Caco-2 (cell line): Measurements from ENCODE around the gene FIBCD1. TPM values are rescaled to one million over a fixed set of nuclear protein-coding genes. Genes with fewer than 3 reads are reported as not detected.

Experiments used
- BruUV-seq: library from RNA; stranded (reverse); fragments of 400-500 nt; replicated peaks from 2 replicates; lab custom pipeline; 2021; lab: Mats Ljungman, UMichigan
- CTCF ChIA-PET: fragments of 300-600 bp; sonication (Branson Sonifier 250); formaldehyde crosslinking; loops from one replicate; lab custom pipeline; 2022; ENCODE audit warnings: antibody characterized with exemption; lab: Charles Lee
- POLR2A ChIA-PET: fragments of 300-600 bp; sonication (Branson Sonifier 250); formaldehyde crosslinking; loops from one replicate; lab custom pipeline; 2022; ENCODE audit warnings: antibody characterized with exemption; lab: Charles Lee
- DNase-seq, 2 experiments: peaks; one replicate each; pipeline versions ENCODE4 v3.0.0 to v3.0.0-alpha.2; 2020 to 2022
- H3K27me3 ChIP-seq: replicated peaks from 2 replicates; pipeline ENCODE4 v1.6.0; 2011; ENCODE audit warnings: low read length; ENCODE audit not compliant: control insufficient read depth, insufficient read depth
- H3K36me3 ChIP-seq: 2 replicates; pipeline ENCODE4 v1.5.1; 2011; ENCODE audit warnings: low read length; ENCODE audit not compliant: control insufficient read depth, insufficient read depth
- H3K4me1 ChIP-seq: fragments of 250-450 bp; sonication (Bioruptor Pico); 2 replicates; pipeline ENCODE4 v1.5.1; 2020; ENCODE audit warnings: mild to moderate bottlenecking
- H3K4me3 ChIP-seq: 2 replicates; pipeline ENCODE4 v1.5.1; 2011; ENCODE audit warnings: low read depth, mild to moderate bottlenecking, control low read depth, low read length
- H3K9me3 ChIP-seq: fragments of 250-450 bp; sonication (Bioruptor Pico); 2 replicates; pipeline ENCODE4 v1.5.1; 2020; ENCODE audit warnings: mild to moderate bottlenecking, moderate library complexity
- H3K27ac Mint-ChIP-seq: one replicate; pipeline ENCODE4 v1.8.0; 2022; ENCODE audit warnings: mixed read lengths; ENCODE audit not compliant: unreplicated experiment
- H3K27me3 Mint-ChIP-seq: one replicate; pipeline ENCODE4 v1.8.0; 2022; ENCODE audit warnings: mixed read lengths; ENCODE audit not compliant: insufficient read depth, unreplicated experiment
- H3K36me3 Mint-ChIP-seq: one replicate; pipeline ENCODE4 v1.8.0; 2022; ENCODE audit warnings: mild to moderate bottlenecking, mixed read lengths; ENCODE audit not compliant: insufficient read depth, unreplicated experiment
- H3K4me1 Mint-ChIP-seq: one replicate; pipeline ENCODE4 v1.8.0; 2022; ENCODE audit warnings: low read depth, mixed read lengths; ENCODE audit not compliant: unreplicated experiment
- H3K4me3 Mint-ChIP-seq: one replicate; pipeline ENCODE4 v1.8.0; 2022; ENCODE audit warnings: mild to moderate bottlenecking, moderate library complexity, mixed read lengths; ENCODE audit not compliant: unreplicated experiment
- H3K9me3 Mint-ChIP-seq: one replicate; pipeline ENCODE4 v1.8.0; 2022; ENCODE audit warnings: mixed read lengths; ENCODE audit not compliant: unreplicated experiment
- intact Hi-C: fragments of 100-400 bp; cut with micrococcal nuclease; formaldehyde crosslinking; loops from one replicate; pipeline ENCODE4 v1.10.0; 2022; ENCODE audit not compliant: unreplicated experiment
- total RNA-seq: library from RNA; stranded (reverse); gene quantifications from 2 replicates; pipeline ENCODE4 v1.2.3, GENCODE V29; 2022
- TF ChIP-seq, protein P1 (sequence below), 2 experiments: fragments of 200-600 bp in 1 of 2; IDR thresholded peaks; 1 replicate in 1 of 2; 2 replicates in 1 of 2; pipeline versions ENCODE4 v1.5.1 to v1.8.0; 2011 to 2022; ENCODE audit warnings: antibody characterized with exemption in 1 of 2, control low read depth in 1 of 2, inconsistent platforms in 1 of 2, low read depth in 1 of 2, low read length in 1 of 2, mild to moderate bottlenecking in 1 of 2, moderate library complexity in 1 of 2; ENCODE audit not compliant: insufficient read depth in 1 of 2, severe bottlenecking in 1 of 2, unreplicated experiment in 1 of 2

Gene FIBCD1
- total RNA-seq, 1 experiment from 2014 or later = not detected

DNA sequence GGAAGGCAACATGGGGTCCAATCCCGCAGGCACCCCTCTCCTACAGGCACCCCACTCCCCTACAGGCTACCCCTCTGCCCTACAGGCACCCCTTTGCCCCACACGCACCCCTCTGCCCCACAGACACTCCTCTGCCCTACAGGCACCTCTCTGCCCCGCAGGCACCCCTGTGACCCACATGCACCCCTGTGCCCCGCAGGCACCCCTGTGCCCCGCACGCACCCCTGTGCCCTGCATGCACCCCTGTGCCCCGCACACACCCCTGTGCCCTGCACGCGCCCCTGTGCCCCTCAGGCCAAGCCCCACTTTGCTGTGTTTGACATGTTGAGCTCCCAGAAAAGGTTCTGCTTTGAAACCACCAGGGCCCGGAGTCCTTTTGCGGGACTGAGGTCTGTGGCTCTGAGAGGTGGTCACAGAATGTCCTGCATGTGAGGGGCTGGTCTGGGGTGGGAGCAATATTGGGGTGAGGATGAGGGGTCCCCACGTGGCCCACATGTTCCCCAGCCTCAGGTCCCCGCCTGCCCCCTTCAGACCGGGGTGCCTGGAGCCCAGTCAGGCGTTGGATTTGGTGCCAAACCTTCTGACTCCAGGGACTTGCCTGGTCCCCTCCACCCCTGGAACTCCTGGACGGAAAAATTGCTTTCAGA is 41.8 kb downstream of the FIBCD1 start:
- Mint-ChIP-seq H3K4me3 (no peak overlapping the region), H3K9me3 (no peaks in the 10 kb centered on the region), H3K36me3 (peaks cover 21% of the 10 kb centered on the region), H3K27ac (no peak overlapping the region), H3K27me3 (peaks cover 5% of the 10 kb centered on the region), H3K4me1 (no peaks in the 10 kb centered on the region)
- H3K4me1 ChIP-seq = no peaks in the 10 kb centered on the region
- no peaks in the 10 kb centered on the region for H3K9me3 ChIP-seq
- DNase-seq = no peak
- no peaks in the 10 kb centered on the region for H3K27me3 ChIP-seq
- no TSS peak for BruUV-seq
- no peak overlapping the region for H3K4me3 ChIP-seq
- ChIA-PET CTCF (interaction anchor here (1.0 kb wide), 1 partner anchor 98 kb away, joined by 3 read pairs; no protein-coding TSS in a partner anchor), POLR2A (no interaction called here)
- TF ChIP-seq, protein P1, sequence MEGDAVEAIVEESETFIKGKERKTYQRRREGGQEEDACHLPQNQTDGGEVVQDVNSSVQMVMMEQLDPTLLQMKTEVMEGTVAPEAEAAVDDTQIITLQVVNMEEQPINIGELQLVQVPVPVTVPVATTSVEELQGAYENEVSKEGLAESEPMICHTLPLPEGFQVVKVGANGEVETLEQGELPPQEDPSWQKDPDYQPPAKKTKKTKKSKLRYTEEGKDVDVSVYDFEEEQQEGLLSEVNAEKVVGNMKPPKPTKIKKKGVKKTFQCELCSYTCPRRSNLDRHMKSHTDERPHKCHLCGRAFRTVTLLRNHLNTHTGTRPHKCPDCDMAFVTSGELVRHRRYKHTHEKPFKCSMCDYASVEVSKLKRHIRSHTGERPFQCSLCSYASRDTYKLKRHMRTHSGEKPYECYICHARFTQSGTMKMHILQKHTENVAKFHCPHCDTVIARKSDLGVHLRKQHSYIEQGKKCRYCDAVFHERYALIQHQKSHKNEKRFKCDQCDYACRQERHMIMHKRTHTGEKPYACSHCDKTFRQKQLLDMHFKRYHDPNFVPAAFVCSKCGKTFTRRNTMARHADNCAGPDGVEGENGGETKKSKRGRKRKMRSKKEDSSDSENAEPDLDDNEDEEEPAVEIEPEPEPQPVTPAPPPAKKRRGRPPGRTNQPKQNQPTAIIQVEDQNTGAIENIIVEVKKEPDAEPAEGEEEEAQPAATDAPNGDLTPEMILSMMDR (IDR thresholded peaks at IDR 0.05; ENCODE audit: insufficient read depth in 1 of 2, low read depth in 1 of 2, low read length in 1 of 2, severe bottlenecking in 1 of 2, unreplicated experiment in 1 of 2) = no peak
- no peaks in the 10 kb centered on the region for H3K36me3 ChIP-seq
- intact Hi-C loops = no loop called here

DNA sequence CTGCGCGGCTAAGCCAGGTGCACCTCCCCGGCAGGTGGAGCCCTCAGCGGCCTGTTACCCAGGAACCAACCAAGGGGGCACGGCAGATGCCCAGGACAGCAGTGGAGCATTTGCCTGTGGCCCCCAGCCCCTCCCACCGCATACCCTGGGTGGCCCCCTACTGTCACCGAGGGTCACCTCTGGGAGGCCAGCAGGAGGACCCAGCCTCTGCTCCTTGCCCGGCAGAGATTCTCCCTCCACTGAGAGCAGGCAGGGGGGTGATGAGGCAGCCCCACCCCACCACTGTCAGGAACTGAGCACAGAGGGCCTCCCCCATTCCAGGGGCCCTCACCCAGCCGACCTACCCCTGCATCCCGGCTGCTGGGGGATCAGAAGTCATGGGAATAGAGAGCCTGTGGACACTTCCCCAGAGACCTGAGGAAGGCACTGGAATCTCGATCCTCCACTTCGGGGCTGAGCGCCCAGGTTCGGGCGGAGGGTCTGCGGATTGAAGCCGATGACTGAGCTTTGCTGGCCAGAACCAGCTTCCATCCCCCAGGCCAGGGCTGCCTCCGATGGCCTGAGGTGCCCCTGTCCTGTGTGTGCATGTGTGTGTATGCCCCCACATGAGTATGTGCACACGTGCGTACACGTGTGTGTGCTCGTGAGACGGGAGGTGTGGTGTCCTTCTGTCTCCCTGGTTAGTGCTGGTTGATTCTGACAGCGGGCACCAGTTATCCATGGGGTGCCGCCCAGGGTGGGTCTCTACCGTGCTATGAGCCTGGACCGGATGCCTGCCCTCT is 42.6 kb downstream of the FIBCD1 start, which contains the start of gene QRFP:
TSS of gene QRFP (minus strand) at position 580 of the 782 bp plus-strand sequence. CDS start 2,974 bp downstream, outside the sequence.
- no peak within 1 kb of the TSS for H3K27ac Mint-ChIP-seq
- no peaks in the 10 kb centered on the region for H3K4me1 Mint-ChIP-seq
- Histone ChIP-seq H3K27me3 (no peaks in the 10 kb centered on the region), H3K9me3 (no peaks in the 10 kb centered on the region), H3K4me3 (no peak within 1 kb of the TSS), H3K4me1 (no peaks in the 10 kb centered on the region), H3K36me3 (no peaks in the 10 kb centered on the region)
- DNase-seq = no peak
- intact Hi-C loops = no loop called here
- peaks cover 5% of the 10 kb centered on the region for H3K27me3 Mint-ChIP-seq
- no peak within 1 kb of the TSS for H3K4me3 Mint-ChIP-seq
- TF ChIP-seq, protein P1 (IDR thresholded peaks at IDR 0.05; ENCODE audit: insufficient read depth in 1 of 2, low read depth in 1 of 2, low read length in 1 of 2, severe bottlenecking in 1 of 2, unreplicated experiment in 1 of 2) = no peak
- CTCF ChIA-PET = no interaction called here
- no TSS peak for BruUV-seq
- H3K36me3 Mint-ChIP-seq = peaks cover 27% of the 10 kb centered on the region
- H3K9me3 Mint-ChIP-seq = no peaks in the 10 kb centered on the region
- POLR2A ChIA-PET = no interaction called here

DNA sequence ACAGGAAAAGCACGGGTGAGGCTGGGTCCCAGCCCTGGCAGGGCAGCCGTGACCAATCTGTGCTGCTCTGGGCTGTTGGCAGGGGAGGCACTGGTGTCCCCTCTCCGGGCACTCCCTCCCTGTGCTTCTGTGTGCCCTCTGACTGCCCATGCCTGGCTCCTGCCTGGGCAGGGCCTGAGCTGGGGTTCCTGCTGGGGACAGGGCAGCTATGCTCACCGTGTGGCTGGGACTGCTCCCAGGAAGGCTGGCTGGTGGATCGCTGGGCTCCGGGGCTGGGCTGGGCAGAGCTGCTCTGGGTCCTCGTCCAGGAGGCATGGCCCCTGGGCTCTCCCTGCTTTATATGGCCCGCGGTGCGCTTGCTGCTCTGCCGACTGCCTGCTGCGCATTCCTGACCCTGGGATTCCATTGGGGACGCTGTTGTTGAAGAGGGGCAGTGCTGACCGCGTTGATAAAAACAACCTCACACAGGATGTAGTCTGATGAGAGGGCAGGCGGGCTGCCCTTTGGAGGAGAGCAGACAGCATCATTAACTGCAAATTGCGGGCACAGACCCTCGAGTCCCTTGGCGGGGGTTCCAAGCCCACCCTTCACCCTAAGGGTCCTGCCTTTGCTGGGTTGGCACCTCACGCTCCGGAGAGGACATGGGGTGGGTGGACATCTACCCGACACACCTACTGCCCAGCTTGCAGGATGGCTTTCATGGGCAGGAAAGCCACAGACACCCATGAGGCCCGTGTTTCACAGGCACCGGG is 43.4 kb downstream of the FIBCD1 start:
- no peak overlapping the region for H3K27ac Mint-ChIP-seq
- H3K4me1 Mint-ChIP-seq = no peaks in the 10 kb centered on the region
- no peak overlapping the region for H3K4me3 ChIP-seq
- H3K36me3 ChIP-seq = no peaks in the 10 kb centered on the region
- no peak for DNase-seq
- TF ChIP-seq, protein P1 (IDR thresholded peaks at IDR 0.05; ENCODE audit: insufficient read depth in 1 of 2, low read depth in 1 of 2, low read length in 1 of 2, severe bottlenecking in 1 of 2, unreplicated experiment in 1 of 2) = no peak
- CTCF ChIA-PET = interaction anchor here (1.2 kb wide), 1 partner anchor 37 kb away, joined by 3 read pairs; no protein-coding TSS in a partner anchor
- POLR2A ChIA-PET = no interaction called here
- no peak overlapping the region for H3K4me3 Mint-ChIP-seq
- BruUV-seq = no TSS peak
- no peaks in the 10 kb centered on the region for H3K9me3 Mint-ChIP-seq
- no peaks in the 10 kb centered on the region for H3K4me1 ChIP-seq
- intact Hi-C loops = no loop called here
- H3K9me3 ChIP-seq = no peaks in the 10 kb centered on the region
- no peaks in the 10 kb centered on the region for H3K27me3 ChIP-seq
- peaks cover 27% of the 10 kb centered on the region for H3K36me3 Mint-ChIP-seq
- H3K27me3 Mint-ChIP-seq = peaks cover 5% of the 10 kb centered on the region
